ENCODE measurements around the gene B3GAT1.
"Not testable (repeated sequence)": the region's sequence is repeated elsewhere in the genome, so short reads cannot be mapped to it uniquely, and the experiment has no call there.

B3GAT1 gene, protein sequence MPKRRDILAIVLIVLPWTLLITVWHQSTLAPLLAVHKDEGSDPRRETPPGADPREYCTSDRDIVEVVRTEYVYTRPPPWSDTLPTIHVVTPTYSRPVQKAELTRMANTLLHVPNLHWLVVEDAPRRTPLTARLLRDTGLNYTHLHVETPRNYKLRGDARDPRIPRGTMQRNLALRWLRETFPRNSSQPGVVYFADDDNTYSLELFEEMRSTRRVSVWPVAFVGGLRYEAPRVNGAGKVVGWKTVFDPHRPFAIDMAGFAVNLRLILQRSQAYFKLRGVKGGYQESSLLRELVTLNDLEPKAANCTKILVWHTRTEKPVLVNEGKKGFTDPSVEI

DNA sequence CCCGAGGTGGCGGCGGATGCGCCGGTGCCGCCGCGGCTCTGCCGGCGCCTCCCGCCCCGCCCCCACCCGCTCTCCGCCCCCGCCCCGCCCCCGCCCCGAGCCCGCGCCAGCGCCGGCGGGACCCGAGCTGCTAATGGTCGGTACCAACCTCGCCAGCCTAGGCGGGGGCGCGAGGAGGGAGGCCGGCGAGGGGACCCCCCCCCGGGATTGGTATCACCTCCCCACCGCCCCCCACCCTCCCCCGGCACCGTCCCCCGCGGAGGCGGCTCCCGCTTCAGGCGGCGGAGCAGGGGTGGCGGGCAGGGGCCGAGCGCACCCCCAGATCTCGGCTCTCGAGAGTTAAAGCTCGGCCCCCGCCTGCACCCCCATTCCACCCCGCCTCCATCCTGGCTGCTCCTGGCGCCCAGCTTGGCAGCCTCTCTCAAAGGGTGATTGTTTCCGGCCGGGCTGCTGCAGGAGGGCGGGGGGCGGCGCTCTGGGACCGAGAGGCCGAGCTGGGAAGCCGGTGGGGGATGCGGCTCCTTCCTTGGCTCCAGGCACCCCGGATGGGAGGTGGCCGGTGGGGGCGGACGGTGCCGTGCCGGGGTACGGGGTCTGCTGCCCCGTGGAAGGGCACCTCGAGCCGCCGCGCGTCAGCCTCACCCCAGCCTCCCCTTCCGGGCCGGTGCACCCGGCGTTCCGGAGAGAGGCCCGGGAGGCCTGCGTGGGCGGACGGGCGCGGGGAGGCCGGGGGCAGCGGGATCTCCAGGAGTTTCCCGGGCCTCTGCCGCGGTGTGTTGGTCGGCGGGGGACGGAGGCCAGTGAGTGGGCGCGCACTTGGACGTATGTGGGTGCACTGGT, at the start of gene B3GAT1:
Gene B3GAT1 (minus strand): TSS at position 40 of the 840 bp plus-strand sequence. CDS start 24,583 bp downstream, outside the sequence.
- DNase-seq (ENCODE audit: low spot score) = no peak

DNA sequence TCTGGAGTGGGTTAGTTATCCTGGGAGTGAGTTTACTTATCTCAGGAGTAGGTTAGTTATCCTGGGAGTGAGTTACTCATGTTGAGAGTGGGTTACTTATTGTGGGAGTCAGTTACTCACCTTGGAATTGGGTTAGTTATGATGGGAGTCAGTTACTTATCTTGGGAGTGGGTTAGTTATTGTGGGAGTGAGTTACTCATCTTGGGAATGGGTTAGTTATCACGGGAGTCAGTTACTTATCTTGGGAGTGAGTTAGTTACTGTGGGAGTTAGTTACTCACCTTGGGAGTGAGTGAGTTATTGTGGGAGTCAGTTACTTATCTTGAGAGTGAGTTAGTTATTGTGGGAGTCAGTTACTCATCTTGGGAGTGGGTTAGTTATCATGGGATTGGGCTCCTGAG, 49.6 kb upstream of the B3GAT1 start:
- no peak for DNase-seq (ENCODE audit: low spot score)

DNA sequence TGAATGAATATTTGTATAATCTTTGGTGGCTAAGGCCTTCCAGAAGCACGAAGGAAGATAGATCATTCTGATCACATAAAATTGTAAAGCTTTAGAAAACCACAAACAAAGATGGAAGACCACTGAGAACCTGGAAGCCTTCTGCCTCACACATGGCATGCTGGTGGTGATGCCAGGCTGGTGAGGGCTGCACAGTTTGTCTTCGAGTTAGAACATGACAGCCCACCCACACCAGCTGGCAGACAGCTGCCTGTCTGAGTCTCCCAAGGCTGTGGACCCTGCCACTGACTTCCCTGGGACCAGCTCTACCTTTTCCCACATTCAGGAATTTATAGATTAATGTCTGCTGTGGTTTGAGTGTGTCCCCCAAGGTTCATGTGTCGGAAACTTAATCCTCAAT, 48.8 kb upstream of the B3GAT1 start:
- no peak for DNase-seq (ENCODE audit: low spot score)

DNA sequence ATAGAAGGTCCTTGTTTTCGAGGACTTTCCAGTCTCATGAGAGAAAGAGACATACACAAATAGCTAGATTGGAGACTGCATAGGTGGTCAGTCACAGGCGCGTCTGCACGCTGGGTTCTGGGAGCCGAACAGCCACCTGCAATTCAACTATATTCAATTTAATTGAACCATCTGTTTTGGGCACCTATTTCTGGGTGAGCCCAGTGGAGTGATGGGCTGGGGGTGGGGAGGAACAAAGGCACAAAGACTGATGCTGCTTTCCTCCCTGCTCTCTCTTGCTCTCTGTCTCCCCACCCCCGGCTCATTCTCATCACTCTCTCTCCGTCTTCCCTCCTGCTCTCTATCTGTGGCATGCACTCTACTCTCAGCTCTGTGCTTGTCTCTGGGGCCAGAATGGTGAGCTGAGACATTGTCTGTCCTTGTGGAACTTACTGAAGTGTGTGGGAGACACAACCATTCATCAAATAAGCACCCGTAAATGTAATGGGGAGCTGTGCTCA, 48.1 kb upstream of the B3GAT1 start:
- DNase-seq (ENCODE audit: low spot score) = no peak

DNA sequence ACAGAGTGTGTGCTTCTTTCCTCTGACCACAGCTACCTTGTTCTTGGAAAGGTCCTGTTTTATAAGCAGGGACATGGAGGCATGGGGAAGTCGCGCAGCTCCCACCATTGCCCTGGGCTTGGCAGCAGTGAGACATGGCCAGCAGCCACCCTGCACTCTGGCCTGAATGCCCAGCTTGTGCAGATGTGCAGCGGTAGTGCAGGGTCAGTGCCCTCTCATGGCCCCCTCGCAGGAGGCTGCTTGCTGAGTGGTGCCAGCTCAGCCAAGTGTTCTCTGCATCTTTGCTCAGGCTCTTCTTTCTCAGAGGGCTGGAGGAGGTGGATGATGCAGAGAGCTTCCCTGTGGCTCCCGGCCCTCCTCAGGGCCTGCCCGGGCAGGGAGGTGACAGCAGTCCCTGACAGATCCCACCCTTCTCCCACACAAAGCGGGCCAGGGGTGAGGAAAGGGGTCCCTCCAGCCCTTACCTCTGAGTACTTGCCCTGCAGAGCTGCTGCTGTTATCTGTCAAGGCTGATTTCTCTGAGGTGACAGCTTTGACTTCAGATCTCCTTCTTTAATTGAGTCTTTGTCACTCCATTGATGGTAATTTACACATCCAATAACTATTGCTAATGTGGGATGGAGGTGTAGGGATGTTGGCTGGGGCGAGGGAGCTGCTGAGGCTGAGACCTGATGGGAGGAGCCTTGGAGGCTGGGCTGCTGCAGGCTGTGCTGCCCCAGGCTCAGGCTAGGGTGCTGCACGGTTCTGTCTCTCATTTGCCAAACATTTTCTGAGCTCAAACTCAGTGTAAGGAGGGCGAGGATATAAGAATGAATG, 47.4 kb upstream of the B3GAT1 start:
- DNase-seq (ENCODE audit: low spot score) = no peak

DNA sequence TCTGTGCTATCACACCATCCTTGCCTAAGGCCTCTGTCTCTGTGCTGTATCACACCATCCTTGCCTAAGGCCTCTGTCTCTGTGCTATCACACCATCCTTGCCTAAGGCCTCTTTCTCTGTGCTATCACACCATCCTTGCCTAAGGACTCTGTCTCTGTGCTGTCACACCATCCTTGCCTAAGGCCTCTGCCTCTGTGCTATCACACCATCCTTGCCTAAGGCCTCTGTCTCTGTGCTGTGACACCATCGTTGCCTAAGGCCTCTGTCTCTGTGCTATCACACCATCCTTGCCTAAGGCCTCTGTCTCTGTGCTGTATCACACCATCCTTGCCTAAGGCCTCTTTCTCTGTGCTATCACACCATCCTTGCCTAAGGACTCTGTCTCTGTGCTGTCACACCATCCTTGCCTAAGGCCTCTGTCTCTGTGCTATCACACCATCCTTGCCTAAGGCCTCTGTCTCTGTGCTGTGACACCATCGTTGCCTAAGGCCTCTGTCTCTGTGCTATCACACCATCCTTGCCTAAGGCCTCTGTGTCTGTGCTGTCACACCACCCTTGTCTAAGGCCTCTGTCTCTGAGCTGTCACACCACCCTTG, 45.5 kb upstream of the B3GAT1 start:
- DNase-seq (ENCODE audit: low spot score) = not testable (repeated sequence)

DNA sequence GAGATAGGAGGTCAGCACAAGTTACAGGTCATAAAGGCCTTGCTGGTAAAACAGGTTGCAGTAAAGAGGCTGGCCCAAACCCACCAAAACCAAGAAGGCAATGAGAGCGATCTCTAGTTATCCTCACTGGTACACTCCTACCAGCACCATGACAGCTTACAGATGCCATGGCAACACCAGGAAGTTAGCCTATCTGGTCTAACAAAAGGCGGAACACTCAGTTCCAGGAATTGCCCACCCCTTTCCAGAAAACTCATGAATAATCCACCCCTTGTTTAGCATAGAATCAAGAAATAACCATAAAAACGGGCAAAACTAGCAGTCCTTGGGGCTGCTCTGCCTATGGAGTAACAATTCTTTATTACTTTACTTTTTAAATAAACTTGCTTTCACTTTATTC, 43.5 kb upstream of the B3GAT1 start:
- DNase-seq (ENCODE audit: low spot score) = no peak

DNA sequence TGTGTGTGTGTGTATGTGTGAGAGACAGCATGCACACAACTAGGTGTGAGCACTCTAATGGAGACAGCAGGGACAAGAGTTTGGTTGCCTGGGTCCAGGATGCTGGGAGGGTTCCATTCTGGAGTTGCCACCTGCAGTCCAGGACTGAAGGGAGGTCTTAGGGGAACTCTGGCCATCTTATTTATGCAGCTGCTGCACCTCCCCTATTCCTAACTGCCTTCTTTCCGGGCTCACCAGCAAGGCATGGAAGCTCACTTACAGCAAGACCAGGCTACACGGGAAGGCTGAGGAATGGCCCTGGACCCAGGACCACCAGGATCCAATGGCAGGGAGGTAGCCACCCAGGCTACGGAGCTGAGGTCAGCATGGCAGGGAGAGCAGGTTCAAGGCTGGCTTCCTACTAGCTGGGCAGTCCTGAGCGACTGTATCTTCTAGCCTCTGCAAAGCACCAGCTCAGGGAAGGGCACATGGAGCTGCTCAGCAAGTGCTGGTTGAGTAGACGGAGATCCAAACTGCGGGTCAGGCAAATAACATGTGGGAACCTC, 42.2 kb upstream of the B3GAT1 start:
- no peak for DNase-seq (ENCODE audit: low spot score)

DNA sequence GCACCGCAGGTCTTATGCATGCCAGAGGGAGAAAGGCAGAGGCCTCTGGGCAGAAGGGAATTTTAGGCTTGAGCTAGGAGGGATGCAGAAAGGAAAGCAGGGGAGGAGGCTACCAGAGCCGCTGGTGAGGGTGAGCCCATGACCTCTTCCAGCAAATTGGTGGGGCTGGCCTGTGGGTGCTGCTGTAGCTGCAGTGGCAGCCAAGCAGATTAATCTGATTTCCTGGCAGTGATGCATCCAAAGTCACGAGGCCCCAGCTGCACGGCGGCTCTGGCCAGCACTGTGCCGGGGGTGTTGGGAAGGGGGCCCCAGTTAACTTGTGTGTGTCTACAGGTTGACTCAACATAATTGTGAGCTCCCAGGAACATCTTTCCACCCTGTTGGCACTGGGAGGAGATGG, 41.4 kb upstream of the B3GAT1 start:
- no peak for DNase-seq (ENCODE audit: low spot score)

DNA sequence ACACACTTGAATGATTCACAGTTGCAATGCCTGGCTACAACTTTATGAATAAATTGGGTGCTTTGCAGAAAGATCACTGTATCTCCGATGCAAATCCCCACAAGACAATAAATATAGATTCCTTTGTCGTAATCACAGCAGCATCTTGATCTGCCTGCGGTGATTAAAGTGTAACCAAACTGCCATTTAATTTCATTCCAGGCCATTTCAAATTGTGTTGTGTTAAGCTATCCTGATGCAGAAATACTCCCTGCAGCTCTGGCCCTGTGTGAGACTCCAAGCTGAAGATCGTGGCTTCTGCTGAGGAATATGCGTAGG, 40.8 kb upstream of the B3GAT1 start:
- no peak for DNase-seq (ENCODE audit: low spot score)

DNA sequence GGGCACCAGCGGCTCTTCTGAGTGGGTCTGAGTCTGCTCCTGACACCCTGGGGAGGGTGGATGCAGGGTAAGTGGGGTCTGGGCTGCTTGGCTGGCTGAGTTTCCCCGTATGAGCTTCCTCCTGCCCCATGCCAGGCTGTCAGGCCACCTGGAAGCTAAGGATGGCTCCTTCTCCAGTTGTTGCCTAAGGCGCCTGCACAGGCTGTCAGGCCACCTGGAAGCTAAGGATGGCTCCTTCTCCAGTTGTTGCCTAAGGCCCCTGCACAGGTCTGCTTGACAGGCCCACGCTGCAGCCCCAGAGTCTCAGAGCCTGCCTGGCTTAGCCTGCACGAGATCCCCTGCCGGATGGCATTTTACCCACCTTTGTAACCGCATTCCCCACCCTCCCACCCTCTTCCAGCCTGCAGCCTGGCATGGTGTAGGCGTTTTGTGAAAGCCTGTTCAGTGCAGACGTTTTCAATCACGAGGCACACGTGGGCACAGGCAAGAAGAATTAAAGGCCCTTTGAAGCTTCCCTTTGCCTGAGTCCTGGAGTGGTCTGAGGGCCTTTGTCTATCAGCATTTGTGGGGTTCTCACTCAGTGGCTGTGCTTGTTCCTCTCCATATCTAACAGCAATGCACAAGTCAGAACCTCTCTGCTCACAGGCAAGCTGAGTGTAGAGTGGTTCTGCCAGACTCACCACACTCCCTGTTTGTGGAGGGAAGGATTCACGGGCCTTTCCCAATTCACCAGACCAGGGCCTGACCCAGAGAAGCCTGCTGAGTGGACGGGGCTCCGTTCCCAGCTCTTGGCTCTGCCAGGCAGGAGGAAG, 40.2 kb upstream of the B3GAT1 start:
- DNase-seq (ENCODE audit: low spot score) = no peak

DNA sequence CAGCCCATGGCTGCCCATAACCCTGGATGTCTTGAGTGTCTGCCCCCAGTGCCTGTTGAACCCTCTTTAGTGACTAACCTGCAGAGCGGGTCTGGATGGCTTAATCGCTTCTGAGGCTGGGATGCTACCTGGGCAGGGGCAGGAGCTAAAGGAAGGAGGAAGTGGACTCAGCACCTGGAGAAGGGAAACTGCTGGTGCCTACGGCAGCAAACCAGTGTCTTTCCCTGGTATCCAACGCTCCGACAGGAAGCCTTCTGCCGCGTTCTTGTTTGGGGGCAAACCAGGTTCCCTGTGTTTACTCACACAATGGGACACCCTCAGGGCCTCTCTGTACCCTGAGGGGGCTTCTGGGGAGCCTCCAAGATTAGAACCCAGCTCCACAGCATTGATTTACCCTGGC, 38.1 kb upstream of the B3GAT1 start:
- DNase-seq (ENCODE audit: low spot score) = no peak

DNA sequence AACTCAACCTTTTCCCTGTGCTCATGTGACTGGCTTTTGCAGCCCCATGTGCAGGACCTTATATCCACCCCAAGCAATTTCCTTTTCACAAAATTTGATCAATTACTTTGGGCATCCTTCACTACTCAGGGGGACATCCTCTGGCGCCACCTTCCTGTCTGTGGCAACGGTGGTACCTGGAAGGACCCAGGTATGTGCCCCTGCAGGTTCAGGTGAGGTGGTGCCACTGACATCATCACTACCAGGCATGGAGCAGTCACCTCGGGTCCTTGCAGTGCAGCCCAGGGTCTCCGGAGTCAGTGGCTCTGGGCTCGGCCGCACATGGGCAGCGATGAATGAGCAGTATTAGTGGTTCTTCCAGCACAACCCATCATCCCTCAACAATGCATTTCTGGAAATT, 37.7 kb upstream of the B3GAT1 start:
- DNase-seq (ENCODE audit: low spot score) = no peak

DNA sequence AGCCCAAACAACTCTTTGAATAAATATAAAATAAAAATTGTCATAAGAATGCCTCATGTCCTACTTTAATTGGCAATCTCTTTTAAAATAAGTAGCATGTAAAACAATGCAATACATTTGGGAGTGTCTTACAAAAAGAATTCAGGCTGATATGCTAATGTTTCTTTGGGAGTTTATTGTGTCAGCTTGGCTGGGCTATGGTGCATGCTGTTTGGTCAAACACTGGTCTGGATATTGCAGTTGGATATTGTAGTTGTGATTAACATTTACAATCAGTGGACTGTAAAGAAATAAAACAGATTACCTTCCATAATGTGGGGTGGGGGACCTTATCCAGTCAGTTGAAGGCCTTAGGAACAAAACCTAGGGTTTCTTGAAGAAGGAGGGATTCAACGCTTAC, 37.0 kb upstream of the B3GAT1 start:
- DNase-seq (ENCODE audit: low spot score) = no peak

DNA sequence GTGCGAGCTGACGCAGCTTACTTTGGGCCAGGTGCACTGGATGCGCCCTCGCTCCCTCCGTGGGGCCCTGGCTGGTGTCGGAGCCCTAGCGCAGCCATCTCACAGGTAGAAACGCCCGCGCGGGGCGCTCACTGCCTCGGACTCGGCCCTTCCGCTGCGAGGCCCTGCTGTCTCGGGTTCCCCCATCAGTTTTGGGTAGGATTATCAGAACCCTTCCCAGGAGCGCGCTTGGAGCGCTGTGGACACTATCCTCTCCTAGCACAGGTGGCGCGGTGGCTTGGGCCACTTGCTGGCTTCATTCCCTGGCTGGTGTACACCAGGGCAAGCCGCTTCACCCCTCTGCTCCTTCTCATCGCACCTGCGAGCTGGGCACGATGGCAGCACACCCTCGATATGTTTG, 35.7 kb upstream of the B3GAT1 start:
- no peak for DNase-seq (ENCODE audit: low spot score)

DNA sequence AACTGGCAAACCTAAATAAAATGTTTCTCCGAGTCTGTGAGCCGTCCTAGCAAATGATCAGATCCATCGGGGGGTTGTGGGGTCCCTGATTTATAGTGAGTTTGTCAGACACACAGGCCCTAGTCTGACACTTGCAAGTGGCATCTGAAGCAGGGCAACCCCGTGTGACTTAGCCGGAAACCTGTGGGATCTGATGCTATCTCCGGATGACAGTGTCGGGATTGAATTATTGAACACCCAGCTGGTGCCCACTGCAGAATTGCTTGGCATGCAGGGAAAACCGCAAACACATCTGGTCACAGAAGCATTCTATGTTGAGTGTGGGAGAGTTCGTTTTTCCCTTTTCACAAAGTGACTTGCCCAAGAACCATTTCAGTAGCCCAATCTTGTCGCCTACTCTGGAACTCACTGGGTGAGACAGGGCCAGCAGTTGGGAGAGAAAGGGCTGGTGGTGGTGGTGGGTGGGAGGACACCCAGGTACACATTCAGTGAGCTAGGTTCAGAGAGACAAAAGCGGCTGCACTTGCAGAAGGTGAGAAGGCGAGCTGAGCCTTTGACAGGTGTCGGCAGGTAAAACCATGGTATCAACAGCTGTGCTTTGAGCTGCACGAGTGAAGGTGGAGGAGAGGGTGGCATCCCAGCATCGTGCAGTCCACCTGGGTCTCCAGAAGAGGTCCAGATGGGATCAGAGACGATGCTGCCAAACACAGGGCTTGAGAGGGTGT, 33.7 kb upstream of the B3GAT1 start:
- DNase-seq (ENCODE audit: low spot score) = no peak

DNA sequence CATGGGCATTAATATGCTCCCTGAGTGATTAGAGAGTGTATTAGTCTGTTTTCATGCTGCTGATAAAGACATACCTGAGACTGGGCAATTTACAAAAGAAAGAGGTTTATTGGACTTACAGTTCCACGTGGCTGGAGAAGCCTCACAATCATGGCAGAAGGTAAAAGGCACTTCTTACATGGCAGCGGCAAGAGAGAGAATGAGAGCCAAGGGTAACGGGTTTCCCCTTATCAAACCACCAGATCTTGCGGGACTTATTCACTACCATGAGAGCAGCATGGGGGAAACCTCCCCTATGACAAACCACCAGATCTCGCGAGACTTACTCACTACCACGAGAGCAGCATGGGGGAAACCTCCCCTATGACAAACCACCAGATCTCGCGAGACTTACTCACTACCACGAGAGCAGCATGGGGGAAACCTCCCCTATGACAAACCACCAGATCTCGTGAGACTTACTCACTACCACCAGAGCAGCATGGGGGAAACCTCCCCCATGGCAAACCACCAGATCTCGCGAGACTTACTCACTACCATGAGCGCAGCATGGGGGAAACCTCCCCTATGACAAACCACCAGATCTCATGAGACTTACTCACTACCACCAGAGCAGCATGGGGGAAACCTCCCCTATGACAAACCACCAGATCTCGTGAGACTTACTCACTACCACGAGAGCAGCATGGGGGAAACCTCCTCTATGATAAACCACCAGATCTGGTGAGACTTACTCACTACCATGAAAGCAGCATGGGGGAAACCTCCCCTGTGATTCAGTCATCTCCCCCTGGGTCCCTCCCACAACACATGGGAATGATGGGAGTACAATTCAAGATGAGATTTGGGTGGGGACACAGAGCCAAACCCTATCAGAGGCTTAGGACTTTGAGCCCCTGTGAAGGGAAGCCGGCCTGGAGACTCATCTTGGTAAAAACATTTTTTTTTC, 32.4 kb upstream of the B3GAT1 start:
- not testable (repeated sequence) for DNase-seq (ENCODE audit: low spot score)

DNA sequence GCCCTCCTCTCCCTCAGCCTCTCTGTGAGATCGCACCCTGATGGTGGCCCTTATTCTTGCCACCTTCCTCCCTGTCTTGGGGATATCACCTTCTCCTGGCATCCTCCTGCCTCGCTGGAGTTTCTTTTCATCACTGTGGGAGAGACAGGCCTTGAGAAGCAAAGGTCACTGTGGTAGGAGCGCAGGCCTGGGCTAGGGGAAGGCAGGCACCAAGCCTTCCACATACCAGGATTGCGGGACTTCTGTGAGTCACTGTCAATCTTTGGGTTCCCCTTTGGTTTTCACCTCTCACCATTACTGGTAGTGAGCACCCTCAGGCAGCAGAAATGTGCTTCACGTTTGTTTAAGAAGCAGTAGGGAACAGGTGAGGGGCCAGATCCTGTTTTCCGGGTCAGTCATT, 31.2 kb upstream of the B3GAT1 start:
- DNase-seq (ENCODE audit: low spot score) = no peak

DNA sequence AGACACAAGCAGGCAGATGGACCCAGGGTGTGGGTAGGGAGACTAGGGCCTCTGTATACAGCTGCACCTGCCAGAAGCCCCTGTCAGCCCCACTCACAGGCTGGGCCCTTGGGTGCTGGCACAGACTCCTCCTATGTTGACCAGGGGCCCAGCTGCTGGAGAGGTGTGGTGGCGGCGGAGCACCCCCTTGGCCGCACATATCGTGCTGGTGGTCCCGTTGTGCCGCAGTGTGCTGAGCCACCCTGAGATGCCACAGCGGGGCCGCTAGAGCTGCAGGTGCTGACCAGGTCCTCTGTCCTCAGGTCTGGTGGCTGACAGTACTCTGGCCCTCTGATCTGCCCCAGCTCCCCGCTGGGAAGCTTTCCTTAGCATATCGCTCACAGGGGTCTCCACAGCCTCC, 30.2 kb upstream of the B3GAT1 start:
- no peak for DNase-seq (ENCODE audit: low spot score)
